Heart left ventricle (tissue), 13 donors: ENCODE data around the gene COP1.

Source experiments
- POLR2A ChIP-seq, 2 donors: fragments of 450-650 bp; IDR thresholded peaks; one replicate each; pipeline ENCODE4 v1.6.1; 2017; ENCODE audit warnings: antibody characterized with exemption in 2 of 2, mild to moderate bottlenecking in 2 of 2, moderate library complexity in 2 of 2
- TF ChIP-seq, protein P1 (sequence below), 12 donors: fragments of 200-600 bp; sonication (generic) in 4 of 12; IDR thresholded peaks; one replicate each; pipeline versions ENCODE4 v1.5.0 to v1.8.0; 2018 to 2022; ENCODE audit warnings: antibody characterized with exemption in 12 of 12, mild to moderate bottlenecking in 5 of 12
- donor health status: ischemic (EF 13 %, LVEDD 7.1; RV severe dilation, severe dysfunction).
- donor health status: DM: no; HTN: yes; CAD: no.
- donor health status: DM: no; HTN: no; CAD: no.
- donor health status: ischemic (EF 25% LVEDD 6.9; RV normal size, moderate dysfunction).
- donor health status: ischemic (EF 25% LVEDD 5.7; RV mildly dilated, moderate dysfunction).
- donor health status: ischemic (EF 35%, LVEDD 5.7; RV mildly dilated, moderate dysfunction).
- donor health status: nonischemic (EF 11% LVEDD 7.7; RV severe dilation, severe dysfunction).
- donor health status: DM: yes; HTN: yes; CAD: no.
- donor health status: PGD.
- donor health status: ischemic (EF 29% LVEDD 5.4; RV normal size, mild dysfunction).
- donor health status: nonischemic (EF 23%, LVEDD 6.1; RV moderate dilation, normal function).

DNA sequence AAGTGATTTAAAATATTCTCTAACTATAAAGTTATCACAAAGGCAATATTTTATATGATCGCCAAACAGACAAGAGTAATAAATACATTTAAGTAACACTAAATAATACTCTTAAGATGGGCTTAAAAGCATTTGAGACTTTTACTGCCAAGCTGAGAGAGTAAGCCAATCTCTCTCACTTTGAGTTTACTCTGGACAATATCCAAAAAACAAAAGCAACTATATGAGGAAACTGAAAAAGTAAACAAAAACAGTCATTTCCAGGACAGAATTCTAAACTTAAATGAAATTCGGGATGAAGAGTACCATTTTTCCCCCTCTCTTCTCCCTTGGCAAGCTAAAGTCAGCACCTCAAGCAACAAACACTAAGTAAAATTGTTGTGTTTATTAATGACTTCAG lies 173.2 kb downstream of the COP1 start:
- TF ChIP-seq, protein P1, sequence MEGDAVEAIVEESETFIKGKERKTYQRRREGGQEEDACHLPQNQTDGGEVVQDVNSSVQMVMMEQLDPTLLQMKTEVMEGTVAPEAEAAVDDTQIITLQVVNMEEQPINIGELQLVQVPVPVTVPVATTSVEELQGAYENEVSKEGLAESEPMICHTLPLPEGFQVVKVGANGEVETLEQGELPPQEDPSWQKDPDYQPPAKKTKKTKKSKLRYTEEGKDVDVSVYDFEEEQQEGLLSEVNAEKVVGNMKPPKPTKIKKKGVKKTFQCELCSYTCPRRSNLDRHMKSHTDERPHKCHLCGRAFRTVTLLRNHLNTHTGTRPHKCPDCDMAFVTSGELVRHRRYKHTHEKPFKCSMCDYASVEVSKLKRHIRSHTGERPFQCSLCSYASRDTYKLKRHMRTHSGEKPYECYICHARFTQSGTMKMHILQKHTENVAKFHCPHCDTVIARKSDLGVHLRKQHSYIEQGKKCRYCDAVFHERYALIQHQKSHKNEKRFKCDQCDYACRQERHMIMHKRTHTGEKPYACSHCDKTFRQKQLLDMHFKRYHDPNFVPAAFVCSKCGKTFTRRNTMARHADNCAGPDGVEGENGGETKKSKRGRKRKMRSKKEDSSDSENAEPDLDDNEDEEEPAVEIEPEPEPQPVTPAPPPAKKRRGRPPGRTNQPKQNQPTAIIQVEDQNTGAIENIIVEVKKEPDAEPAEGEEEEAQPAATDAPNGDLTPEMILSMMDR (IDR thresholded peaks at IDR 0.05) = no peak
- no peak for TF ChIP-seq POLR2A (IDR thresholded peaks at IDR 0.05)
